Psoas muscle (tissue), 8 donors: ENCODE measurements around the gene MTG1. TPM values are rescaled to one million over a fixed set of nuclear protein-coding genes. Genes with fewer than 3 reads are reported as not detected.
A peak's percentile ranks its signal among the peaks of the same experiment; 100 is the strongest.

Experiments
- ATAC-seq, 4 donors: fragments of 200-7000 bp; cut with Tn5 transposase; one replicate each; pipeline ENCODE4 v1.9.1; 2020; ENCODE audit warnings: moderate library complexity in 3 of 4, mild to moderate bottlenecking in 2 of 4
- DNase-seq, 2 donors: peaks; one replicate each; pipeline ENCODE4 v3.0.0-alpha.2; 2020
- H3K27ac ChIP-seq: fragments of 200-600 bp; one replicate; pipeline ENCODE4 v1.8.0; 2022
- H3K27me3 ChIP-seq, 3 donors: fragments of 200-600 bp in 1 of 3; one replicate each; pipeline versions ENCODE4 v1.6.1 to v1.8.0; 2013 to 2022; ENCODE audit warnings: low read length in 2 of 3, mild to moderate bottlenecking in 2 of 3, moderate library complexity in 1 of 3; ENCODE audit not compliant: insufficient read depth in 3 of 3
- H3K36me3 ChIP-seq, 2 donors: fragments of 200-600 bp in 1 of 2; one replicate each; pipeline versions ENCODE4 v1.6.1 to v1.8.0; 2013 to 2022; ENCODE audit warnings: low read depth in 1 of 2, mild to moderate bottlenecking in 1 of 2, moderate library complexity in 1 of 2; ENCODE audit not compliant: insufficient read depth in 1 of 2
- H3K4me1 ChIP-seq: fragments of 200-600 bp; one replicate; pipeline ENCODE4 v1.8.0; 2022
- H3K4me3 ChIP-seq: fragments of 200-600 bp; one replicate; pipeline ENCODE4 v1.8.0; 2022; ENCODE audit warnings: mild to moderate bottlenecking
- H3K9me3 ChIP-seq: fragments of 200-600 bp; one replicate; pipeline ENCODE4 v1.8.0; 2022
- WGBS, 3 donors: extraction: QIAGEN DNeasy Blood & Tissue Kit; methylation state at CpG; one replicate each; pipeline versions ENCODE4 v1.1.6 to v1.1.7; 2013; 5-methylcytosine and 5-hydroxymethylcytosine counted together
- intact Hi-C, 2 donors: fragments of 100-400 bp; cut with DNase I; formaldehyde crosslinking; loops; one replicate each; pipeline versions ENCODE4 v1.11.0 to v1.14.2; 2022
- polyA plus RNA-seq, 3 donors: library from polyadenylated mRNA; stranded (reverse); fragments of 200-250 nt; gene quantifications; one replicate each; pipeline ENCODE4 v1.2.3, GENCODE V29; 2013
- total RNA-seq, 4 donors: library from RNA; stranded (reverse); fragmentation: NEBNext Ultra II Directional in 2 of 4; extraction: Animal tissue kit (Norgen Biotek cat#: 25700) in 2 of 4; gene quantifications; one replicate each; pipeline versions ENCODE4 v1.2.1 to v1.2.4, GENCODE V29; 2021 to 2023
- TF ChIP-seq, protein P1 (sequence below): fragments of 200-600 bp; IDR thresholded peaks from one replicate; pipeline ENCODE4 v1.8.0; 2022; ENCODE audit warnings: antibody characterized with exemption
- donor health status: healthy with polysubstance abuse.
- donor health status: DM: no; HTN: no; CAD: no; lungs with moderate emphysema.
- donor health status: Bipolar disorder and iron deficiency.
- donor health status: healthy.
- donor health status: DM: yes; HTN: yes; CAD: no.
- donor health status: DM: no; HTN: no; CAD: no.
- donor health status: DM: no; HTN: no; CAD: no.
- donor health status: DM: yes; HTN: yes; CAD: no.

Gene MTG1
- total and polyA plus RNA-seq, 7 donors, result 22.7 to 67.1 (median 31.5) TPM

DNA sequence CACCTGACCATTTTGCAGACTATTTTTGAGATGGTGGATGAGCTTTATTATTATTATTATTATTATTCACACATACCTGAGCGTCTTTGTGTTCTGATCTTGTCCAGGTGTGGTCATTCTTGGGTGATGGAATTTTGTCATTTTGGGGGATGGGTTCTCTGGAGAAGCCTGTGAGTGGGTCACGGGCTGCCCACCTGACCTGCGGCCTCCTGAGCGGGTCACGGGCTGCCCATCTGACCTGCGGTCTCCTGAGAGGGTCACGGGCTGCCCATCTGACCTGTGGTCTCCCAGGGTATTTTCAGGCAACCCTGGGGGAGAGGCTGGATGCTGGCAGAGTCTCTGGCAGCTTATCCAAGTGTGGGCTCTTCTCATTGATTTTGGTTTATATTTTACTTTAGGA lies 67.1 kb downstream of the MTG1 start:
- no peaks in the 10 kb centered on the region for H3K36me3 ChIP-seq

DNA sequence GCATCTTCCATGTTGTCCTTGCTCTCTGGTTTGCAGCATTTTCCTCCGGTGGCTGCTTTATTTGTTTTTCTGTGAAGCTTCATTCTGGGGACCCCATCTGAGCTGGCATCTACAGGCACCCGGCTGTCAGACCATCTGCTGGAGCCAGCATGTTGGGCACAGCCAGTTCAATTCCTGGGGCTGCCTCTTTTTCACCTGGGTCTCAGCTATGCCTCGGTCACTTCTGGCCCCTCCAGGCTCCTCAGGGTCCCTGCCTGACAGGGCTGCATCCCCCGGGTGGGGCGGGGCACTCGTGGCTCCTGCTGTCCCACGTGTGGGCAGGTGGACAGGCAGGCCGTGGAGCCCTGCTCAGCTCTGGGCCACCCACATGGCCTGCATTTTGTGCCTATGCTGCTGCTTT lies 67.9 kb downstream of the MTG1 start:
- no peak overlapping the region for H3K27ac ChIP-seq
- WGBS, 3 donors, result 73 to 75% (median 73%) methylated on average over 8 of the region's 8 CpGs
- H3K9me3 ChIP-seq, result no peaks in the 10 kb centered on the region
- H3K4me1 ChIP-seq, result no peaks in the 10 kb centered on the region
- H3K4me3 ChIP-seq, result no peak overlapping the region
- TF ChIP-seq, protein P1, sequence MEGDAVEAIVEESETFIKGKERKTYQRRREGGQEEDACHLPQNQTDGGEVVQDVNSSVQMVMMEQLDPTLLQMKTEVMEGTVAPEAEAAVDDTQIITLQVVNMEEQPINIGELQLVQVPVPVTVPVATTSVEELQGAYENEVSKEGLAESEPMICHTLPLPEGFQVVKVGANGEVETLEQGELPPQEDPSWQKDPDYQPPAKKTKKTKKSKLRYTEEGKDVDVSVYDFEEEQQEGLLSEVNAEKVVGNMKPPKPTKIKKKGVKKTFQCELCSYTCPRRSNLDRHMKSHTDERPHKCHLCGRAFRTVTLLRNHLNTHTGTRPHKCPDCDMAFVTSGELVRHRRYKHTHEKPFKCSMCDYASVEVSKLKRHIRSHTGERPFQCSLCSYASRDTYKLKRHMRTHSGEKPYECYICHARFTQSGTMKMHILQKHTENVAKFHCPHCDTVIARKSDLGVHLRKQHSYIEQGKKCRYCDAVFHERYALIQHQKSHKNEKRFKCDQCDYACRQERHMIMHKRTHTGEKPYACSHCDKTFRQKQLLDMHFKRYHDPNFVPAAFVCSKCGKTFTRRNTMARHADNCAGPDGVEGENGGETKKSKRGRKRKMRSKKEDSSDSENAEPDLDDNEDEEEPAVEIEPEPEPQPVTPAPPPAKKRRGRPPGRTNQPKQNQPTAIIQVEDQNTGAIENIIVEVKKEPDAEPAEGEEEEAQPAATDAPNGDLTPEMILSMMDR, result no peak
- H3K36me3 ChIP-seq, result no peaks in the 10 kb centered on the region
- no peak for ATAC-seq
- peaks cover 0 to 2% (median 0%) of the 10 kb centered on the region in 3 donors for H3K27me3 ChIP-seq
- intact Hi-C loops, result no loop called here
- no peak for DNase-seq

More for the DNA sequence above, 67.1 kb downstream of the MTG1 start:
- H3K9me3 ChIP-seq, result no peaks in the 10 kb centered on the region
- WGBS, 3 donors, result 88 to 95% (median 90%) methylated on average over 7 of the region's 7 CpGs
- DNase-seq, result no peak
- TF ChIP-seq, protein P1, result no peak
- H3K27ac ChIP-seq, result no peak overlapping the region
- no peak overlapping the region for H3K4me3 ChIP-seq
- ATAC-seq, result no peak
- no peaks in the 10 kb centered on the region for H3K4me1 ChIP-seq
- peaks cover 0 to 2% (median 0%) of the 10 kb centered on the region in 3 donors for H3K27me3 ChIP-seq
- intact Hi-C loops, result no loop called here

DNA sequence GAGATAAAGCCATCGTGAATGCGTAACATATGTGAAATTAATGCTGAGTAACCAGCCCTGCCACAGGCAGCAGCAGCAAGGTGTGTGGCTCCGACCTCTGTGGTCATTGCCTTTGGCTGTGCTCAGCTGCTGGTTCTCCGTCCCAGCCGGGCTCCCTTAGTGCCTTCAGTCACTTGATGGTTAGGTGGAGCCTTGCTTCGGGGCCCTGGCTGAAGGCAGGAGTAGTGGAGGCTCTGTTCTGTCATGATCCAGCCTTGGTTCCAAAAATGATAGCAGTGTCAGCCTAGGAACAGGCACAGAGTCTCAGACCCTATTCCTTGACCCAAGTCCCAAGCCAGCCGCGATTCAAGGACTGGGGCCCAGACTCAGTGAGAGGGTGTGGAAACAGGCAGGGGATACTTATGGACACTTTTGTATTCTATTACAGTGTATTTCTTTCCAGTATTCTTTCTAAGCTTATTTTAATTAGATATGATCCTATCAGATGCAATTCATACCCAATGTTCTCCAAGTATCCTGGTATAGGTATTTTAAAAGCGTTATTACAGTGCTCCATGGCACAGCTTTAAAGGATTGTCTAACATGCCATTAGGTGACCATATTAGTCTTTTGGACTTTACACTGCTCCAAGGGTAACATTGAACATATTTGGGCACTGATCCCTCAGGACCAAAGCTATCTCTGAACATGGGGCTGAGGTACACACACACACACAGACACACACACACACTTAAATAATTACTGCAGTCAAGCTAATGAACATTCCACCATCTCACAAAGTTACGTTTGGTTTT lies 68.8 kb downstream of the MTG1 start:
- no peaks in the 10 kb centered on the region for H3K9me3 ChIP-seq
- no peak for DNase-seq
- 89 to 91% (median 91%) methylated on average over 10 of the region's 10 CpGs for WGBS, 3 donors

DNA sequence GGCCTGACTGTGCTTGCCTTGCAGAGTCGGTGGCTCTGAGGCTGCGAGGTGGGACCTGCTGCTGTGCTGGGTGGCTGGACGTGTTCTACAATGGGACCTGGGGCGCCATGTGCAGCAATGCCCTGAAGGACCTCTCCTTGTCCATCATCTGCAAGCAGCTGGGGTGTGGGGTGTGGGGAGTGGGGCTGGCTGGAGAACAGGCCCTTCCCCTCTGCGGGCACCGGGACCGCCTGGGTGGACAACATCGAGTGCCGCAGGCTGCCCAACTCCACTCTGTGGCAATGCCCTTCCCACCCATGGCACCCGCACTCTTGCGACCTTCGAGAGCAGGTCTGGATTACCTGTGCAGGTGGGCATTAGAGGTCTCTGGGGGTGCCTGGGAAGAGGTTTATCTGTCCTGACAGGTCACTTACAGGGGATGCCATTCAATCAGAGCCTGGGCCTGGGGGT lies 70.7 kb downstream of the MTG1 start:
- no peaks in the 10 kb centered on the region for H3K36me3 ChIP-seq
- 88 to 95% (median 92%) methylated on average over 9 to 12 of the region's 12 CpGs for WGBS, 3 donors

More for the DNA sequence above, 68.8 kb downstream of the MTG1 start:
- intact Hi-C loops, result no loop called here
- H3K27ac ChIP-seq, result no peak overlapping the region
- TF ChIP-seq, protein P1, result no peak
- H3K4me1 ChIP-seq, result no peaks in the 10 kb centered on the region
- no peaks in the 10 kb centered on the region for H3K36me3 ChIP-seq
- no peak for ATAC-seq
- peaks cover 0 to 2% (median 0%) of the 10 kb centered on the region in 3 donors for H3K27me3 ChIP-seq
- H3K4me3 ChIP-seq, result no peak overlapping the region

More for the DNA sequence above, 70.7 kb downstream of the MTG1 start:
- Histone ChIP-seq H3K4me1 (no peaks in the 10 kb centered on the region), H3K27me3 (no peaks in the 10 kb centered on the region), H3K9me3 (no peaks in the 10 kb centered on the region), H3K4me3 (no peak overlapping the region), H3K27ac (no peak overlapping the region)
- ATAC-seq, result no peak
- peak in 1 of 2 donors; percentile 42 for DNase-seq
- intact Hi-C loops, result no loop called here
- TF ChIP-seq, protein P1, result no peak
